K562 (cell line): Measurements from ENCODE around the gene WWOX. TPM values are rescaled to one million over a fixed set of nuclear protein-coding genes. Genes with fewer than 3 reads are reported as not detected.

Experiments used
- C11orf30 ChIP-seq: fragments of 450-650 bp; IDR thresholded peaks from 2 replicates; pipeline ENCODE4 v1.6.1; 2016; ENCODE audit warnings: low read depth, mild to moderate bottlenecking
- MGA ChIP-seq: fragments of 450-650 bp; IDR thresholded peaks from 2 replicates; pipeline ENCODE4 v1.6.1; 2016; ENCODE audit warnings: mild to moderate bottlenecking, moderate library complexity
- polyA plus RNA-seq, 8 experiments: library from polyadenylated mRNA; depleted of rRNA in 4 of 8; stranded (reverse) in 5 of 8; unstranded in 3 of 8; fragments of >200 nt; fragmentation: Nextera tagmentation in 2 of 8; fragmentation: Illumina TruSeq in 1 of 8; extraction: Ambion mirVana in 2 of 8; extraction: Trizol in 1 of 8; gene quantifications; 2 replicates each; pipeline versions ENCODE4 v1.2.1 to v1.2.3, GENCODE V29; 2011 to 2014; ENCODE audit warnings: inconsistent platforms in 1 of 8, missing spikeins in 1 of 8
- total RNA-seq, 7 experiments: library from RNA; depleted of rRNA in 6 of 7; stranded (reverse); fragments of >200 nt in 6 of 7; fragmentation: Illumina TruSeq in 2 of 7; extraction: Trizol in 2 of 7; gene quantifications; 2 replicates each; pipeline versions ENCODE4 v1.2.1 to v1.2.3, GENCODE V29; 2011 to 2021; ENCODE audit warnings: low replicate concordance in 1 of 7

Gene WWOX
- total and polyA plus RNA-seq, 9 of the 15 experiments (the other 6 are each of a cell fraction or from before 2014, with no cell fraction given): 1.6 to 22.7 (median 8.1) TPM

- TF ChIP-seq C11orf30: peak; percentile 96
- TF ChIP-seq MGA: no peak
- TF ChIP-seq, all 486 proteins: peak for 6
These were observed 965.0 kb downstream of the WWOX start (continued) for GRCh38 chr16:79064256-79064972.
